HepG2 (cell line): ENCODE data around the gene ZNF217. TPM values are rescaled to one million over a fixed set of nuclear protein-coding genes. Genes with fewer than 3 reads are reported as not detected.
A peak's percentile ranks its signal among the peaks of the same experiment; 100 is the strongest.

Experiments
- AGO2 ChIP-seq: fragments of 200-400 bp; formaldehyde crosslinking; optimal IDR thresholded peaks from 2 replicates; pipeline ENCODE3; 2017; ENCODE audit warnings: mild to moderate bottlenecking, low read depth, low read length, moderate library complexity
- ARID2 ChIP-seq: sonication (generic); formaldehyde crosslinking; IDR thresholded peaks from 2 replicates; pipeline ENCODE4 v1.8.1; 2022; ENCODE audit warnings: mild to moderate bottlenecking, missing genetic modification reagents, borderline replicate concordance
- EEA1 ChIP-seq: sonication (generic); formaldehyde crosslinking; IDR thresholded peaks from 2 replicates; pipeline ENCODE4 v1.5.1; 2020; ENCODE audit warnings: mild to moderate bottlenecking, missing genetic modification reagents, borderline replicate concordance
- EHMT2 ChIP-seq: fragments of 200-600 bp; sonication (generic); IDR thresholded peaks from 2 replicates; pipeline ENCODE4 v1.7.0; 2017; ENCODE audit warnings: antibody characterized with exemption, low read depth, low read length, borderline replicate concordance
- FOXO1 ChIP-seq: sonication (generic); formaldehyde crosslinking; IDR thresholded peaks from 2 replicates; pipeline ENCODE4 v1.4.0; 2020; ENCODE audit warnings: missing genetic modification reagents
- JUND ChIP-seq: sonication (generic); formaldehyde crosslinking; IDR thresholded peaks from 2 replicates; pipeline ENCODE4 v1.8.0; 2022; ENCODE audit warnings: mild to moderate bottlenecking, missing genetic modification reagents
- KMT2A ChIP-seq: sonication (generic); formaldehyde crosslinking; IDR thresholded peaks from 2 replicates; pipeline ENCODE4 v1.4.0; 2020; ENCODE audit warnings: missing genetic modification reagents
- MTF1 ChIP-seq: sonication (generic); formaldehyde crosslinking; IDR thresholded peaks from 2 replicates; pipeline ENCODE4 v1.5.0; 2020; ENCODE audit warnings: missing genetic modification reagents
- NFKBIZ ChIP-seq: IDR thresholded peaks from 2 replicates; pipeline ENCODE4 v1.6.1; 2018; ENCODE audit warnings: missing genetic modification reagents, missing compliant biosample characterization
- SOX6 ChIP-seq, 2 experiments: fragments of 450-650 bp in 1 of 2; sonication (generic) in 1 of 2; formaldehyde crosslinking in 1 of 2; IDR thresholded peaks; 2 replicates each; pipeline versions ENCODE4 v1.4.0 to v1.6.1; 2017 to 2020; ENCODE audit warnings: antibody characterized with exemption in 1 of 2, mild to moderate bottlenecking in 1 of 2, missing genetic modification reagents in 1 of 2
- ZBTB21 ChIP-seq: sonication (generic); formaldehyde crosslinking; IDR thresholded peaks from 2 replicates; pipeline ENCODE4 v1.4.0; 2020; ENCODE audit warnings: missing genetic modification reagents
- ZFP62 ChIP-seq: sonication (generic); formaldehyde crosslinking; IDR thresholded peaks from 2 replicates; pipeline ENCODE4 v1.4.0; 2020; ENCODE audit warnings: missing genetic modification reagents
- ZKSCAN8 ChIP-seq: IDR thresholded peaks from 2 replicates; pipeline ENCODE4 v1.6.1; 2016; ENCODE audit warnings: borderline replicate concordance, missing genetic modification reagents, missing compliant biosample characterization
- ZNF17 ChIP-seq: sonication (generic); formaldehyde crosslinking; IDR thresholded peaks from 2 replicates; pipeline ENCODE4 v1.5.0; 2020; ENCODE audit warnings: mild to moderate bottlenecking, missing genetic modification reagents
- ZNF501 ChIP-seq: sonication (generic); formaldehyde crosslinking; IDR thresholded peaks from 2 replicates; pipeline ENCODE4 v1.5.1; 2020; ENCODE audit warnings: mild to moderate bottlenecking, moderate library complexity, missing genetic modification reagents
- ZNF720 ChIP-seq: sonication (generic); formaldehyde crosslinking; IDR thresholded peaks from 2 replicates; pipeline ENCODE4 v1.4.0; 2020; ENCODE audit warnings: missing genetic modification reagents
- ZNF782 ChIP-seq: sonication (generic); formaldehyde crosslinking; IDR thresholded peaks from 2 replicates; pipeline ENCODE4 v1.4.0; 2020; ENCODE audit warnings: missing genetic modification reagents, mild to moderate bottlenecking, borderline replicate concordance
- ZNF790 ChIP-seq: sonication (generic); formaldehyde crosslinking; IDR thresholded peaks from 2 replicates; pipeline ENCODE4 v1.8.0; 2022; ENCODE audit warnings: missing genetic modification reagents, mild to moderate bottlenecking, borderline replicate concordance
- ZNF83 ChIP-seq: sonication (generic); formaldehyde crosslinking; IDR thresholded peaks from 2 replicates; pipeline ENCODE4 v1.4.0; 2020; ENCODE audit warnings: missing genetic modification reagents, mild to moderate bottlenecking, borderline replicate concordance
- polyA plus RNA-seq, 8 experiments: library from polyadenylated mRNA; depleted of rRNA in 3 of 8; stranded (reverse) in 7 of 8; unstranded in 1 of 8; fragments of >200 nt; fragmentation: Illumina TruSeq in 4 of 8; extraction: Trizol in 4 of 8; gene quantifications; 2 replicates each; pipeline versions ENCODE4 v1.2.1 to v1.2.3, GENCODE V29; 2011 to 2016; ENCODE audit warnings: low read depth in 4 of 8, missing spikeins in 1 of 8, mixed read lengths in 1 of 8; ENCODE audit not compliant: insufficient read depth in 1 of 8
- total RNA-seq, 5 experiments: library from RNA; depleted of rRNA; stranded (reverse); fragments of >200 nt; fragmentation: Illumina TruSeq; extraction: Trizol; gene quantifications; 2 replicates each; pipeline ENCODE4 v1.2.3, GENCODE V29; 2016; ENCODE audit warnings: low read depth in 1 of 5
- TF ChIP-seq, protein P1 (sequence below): sonication (generic); IDR thresholded peaks from 2 replicates; pipeline ENCODE4 v1.6.1; 2016; ENCODE audit warnings: low read depth, borderline replicate concordance
- TF ChIP-seq, protein P2 (sequence below): IDR thresholded peaks from 2 replicates; pipeline ENCODE4 v1.6.1; 2012; ENCODE audit warnings: low read length, improper control_type of control experiment
- TF ChIP-seq, protein P3 (sequence below): sonication (generic); formaldehyde crosslinking; IDR thresholded peaks from 2 replicates; pipeline ENCODE4 v1.8.1; 2023; ENCODE audit warnings: mild to moderate bottlenecking, moderate library complexity, missing genetic modification reagents
- TF ChIP-seq, protein P4 (sequence below): sonication (generic); formaldehyde crosslinking; IDR thresholded peaks from 2 replicates; pipeline ENCODE4 v1.4.0; 2020; ENCODE audit warnings: missing genetic modification reagents

Gene ZNF217
- total and polyA plus RNA-seq, 2 of the 13 experiments (the other 11 are each of a cell fraction or from before 2014, with no cell fraction given), result 22.3 to 29.8 TPM

DNA sequence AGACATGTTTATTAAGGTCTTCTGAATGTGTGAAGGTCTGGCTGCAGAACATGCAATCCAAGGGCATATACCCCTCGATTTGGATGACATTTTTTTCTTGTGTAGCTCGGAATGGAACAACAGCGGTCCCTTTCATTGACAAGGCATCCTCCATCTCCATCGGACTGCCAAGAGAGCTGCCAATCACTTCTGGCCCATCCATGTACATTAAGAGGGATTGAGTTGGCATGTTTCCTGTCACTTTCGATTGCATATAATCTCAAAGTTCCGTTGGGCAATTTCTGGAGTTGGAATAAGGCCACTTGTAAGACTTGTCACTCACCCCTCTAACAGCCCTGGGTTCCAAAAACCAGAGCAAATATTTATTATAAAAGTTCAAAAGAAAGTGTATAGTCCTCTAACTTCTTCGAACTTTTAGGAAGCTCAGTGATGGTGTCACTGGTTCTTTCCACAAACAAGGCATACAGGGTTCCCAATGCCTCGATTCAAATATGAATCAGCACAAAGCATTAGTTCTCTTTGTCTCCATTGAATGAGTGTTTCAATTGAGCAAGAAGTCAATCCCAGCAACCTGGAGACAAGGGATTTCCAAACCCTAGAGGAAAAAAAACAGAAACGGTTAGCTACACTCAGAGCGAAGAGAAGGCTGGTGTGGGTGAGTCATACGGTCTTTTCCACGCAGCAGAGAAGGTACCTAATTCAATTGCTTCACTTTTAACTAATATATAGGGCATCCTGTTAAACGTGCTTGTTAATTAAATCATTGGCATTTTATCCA lies 10.9 kb downstream of the ZNF217 start (continued):
- TF ChIP-seq ZBTB21 (CRISPR knock-in tag) (0 out of 2 replicates have a peak, but pooled peaks have one; percentile 14), SOX6 (IDR thresholded peaks at IDR 0.05) (no peak), SOX6 (CRISPR knock-in tag; IDR thresholded peaks at IDR 0.05) (peak; percentile 72; the same call in 1 of the 2 replicates), EEA1 (CRISPR knock-in tag) (no peak), EHMT2 (0 out of 2 replicates have a peak, but pooled peaks have one; percentile 31), ZNF83 (no peak), MTF1 (no peak), ZFP62 (no peak), ZKSCAN8 (no peak), ZNF790 (CRISPR knock-in tag) (no peak), KMT2A (CRISPR knock-in tag) (no peak), FOXO1 (CRISPR knock-in tag) (no peak), AGO2 (no peak), ZNF17 (CRISPR knock-in tag) (no peak), ARID2 (no peak), ZNF501 (CRISPR knock-in tag) (no peak), ZNF720 (CRISPR knock-in tag) (no peak), NFKBIZ (CRISPR knock-in tag) (no peak), JUND (CRISPR knock-in tag) (no peak), ZNF782 (CRISPR knock-in tag) (no peak)
- TF ChIP-seq, protein P1, sequence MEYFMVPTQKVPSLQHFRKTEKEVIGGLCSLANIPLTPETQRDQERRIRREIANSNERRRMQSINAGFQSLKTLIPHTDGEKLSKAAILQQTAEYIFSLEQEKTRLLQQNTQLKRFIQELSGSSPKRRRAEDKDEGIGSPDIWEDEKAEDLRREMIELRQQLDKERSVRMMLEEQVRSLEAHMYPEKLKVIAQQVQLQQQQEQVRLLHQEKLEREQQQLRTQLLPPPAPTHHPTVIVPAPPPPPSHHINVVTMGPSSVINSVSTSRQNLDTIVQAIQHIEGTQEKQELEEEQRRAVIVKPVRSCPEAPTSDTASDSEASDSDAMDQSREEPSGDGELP, result no peak
- TF ChIP-seq, protein P2, sequence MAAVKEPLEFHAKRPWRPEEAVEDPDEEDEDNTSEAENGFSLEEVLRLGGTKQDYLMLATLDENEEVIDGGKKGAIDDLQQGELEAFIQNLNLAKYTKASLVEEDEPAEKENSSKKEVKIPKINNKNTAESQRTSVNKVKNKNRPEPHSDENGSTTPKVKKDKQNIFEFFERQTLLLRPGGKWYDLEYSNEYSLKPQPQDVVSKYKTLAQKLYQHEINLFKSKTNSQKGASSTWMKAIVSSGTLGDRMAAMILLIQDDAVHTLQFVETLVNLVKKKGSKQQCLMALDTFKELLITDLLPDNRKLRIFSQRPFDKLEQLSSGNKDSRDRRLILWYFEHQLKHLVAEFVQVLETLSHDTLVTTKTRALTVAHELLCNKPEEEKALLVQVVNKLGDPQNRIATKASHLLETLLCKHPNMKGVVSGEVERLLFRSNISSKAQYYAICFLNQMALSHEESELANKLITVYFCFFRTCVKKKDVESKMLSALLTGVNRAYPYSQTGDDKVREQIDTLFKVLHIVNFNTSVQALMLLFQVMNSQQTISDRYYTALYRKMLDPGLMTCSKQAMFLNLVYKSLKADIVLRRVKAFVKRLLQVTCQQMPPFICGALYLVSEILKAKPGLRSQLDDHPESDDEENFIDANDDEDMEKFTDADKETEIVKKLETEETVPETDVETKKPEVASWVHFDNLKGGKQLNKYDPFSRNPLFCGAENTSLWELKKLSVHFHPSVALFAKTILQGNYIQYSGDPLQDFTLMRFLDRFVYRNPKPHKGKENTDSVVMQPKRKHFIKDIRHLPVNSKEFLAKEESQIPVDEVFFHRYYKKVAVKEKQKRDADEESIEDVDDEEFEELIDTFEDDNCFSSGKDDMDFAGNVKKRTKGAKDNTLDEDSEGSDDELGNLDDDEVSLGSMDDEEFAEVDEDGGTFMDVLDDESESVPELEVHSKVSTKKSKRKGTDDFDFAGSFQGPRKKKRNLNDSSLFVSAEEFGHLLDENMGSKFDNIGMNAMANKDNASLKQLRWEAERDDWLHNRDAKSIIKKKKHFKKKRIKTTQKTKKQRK, result no peak
- TF ChIP-seq, protein P3, sequence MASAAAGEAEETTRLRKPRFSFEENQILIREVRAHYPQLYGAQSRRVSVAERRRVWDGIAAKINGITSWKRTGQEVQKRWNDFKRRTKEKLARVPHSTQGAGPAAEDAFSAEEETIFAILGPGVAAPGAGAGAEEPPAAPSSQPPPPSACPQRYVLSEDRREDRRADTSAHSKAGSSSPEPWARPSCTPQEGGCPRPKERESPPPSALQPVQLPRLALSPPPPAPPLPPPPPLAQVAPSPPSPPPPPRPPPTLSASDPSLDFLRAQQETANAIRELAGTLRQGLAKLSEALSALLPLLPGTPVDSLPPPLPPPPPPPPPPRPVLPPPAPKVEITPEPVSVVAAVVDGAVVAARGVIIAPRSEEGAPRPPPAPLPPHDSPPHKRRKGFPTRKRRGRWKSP (CRISPR knock-in tag), result 0 out of 2 replicates have a peak, but pooled peaks have one; percentile 24
- TF ChIP-seq, protein P4, sequence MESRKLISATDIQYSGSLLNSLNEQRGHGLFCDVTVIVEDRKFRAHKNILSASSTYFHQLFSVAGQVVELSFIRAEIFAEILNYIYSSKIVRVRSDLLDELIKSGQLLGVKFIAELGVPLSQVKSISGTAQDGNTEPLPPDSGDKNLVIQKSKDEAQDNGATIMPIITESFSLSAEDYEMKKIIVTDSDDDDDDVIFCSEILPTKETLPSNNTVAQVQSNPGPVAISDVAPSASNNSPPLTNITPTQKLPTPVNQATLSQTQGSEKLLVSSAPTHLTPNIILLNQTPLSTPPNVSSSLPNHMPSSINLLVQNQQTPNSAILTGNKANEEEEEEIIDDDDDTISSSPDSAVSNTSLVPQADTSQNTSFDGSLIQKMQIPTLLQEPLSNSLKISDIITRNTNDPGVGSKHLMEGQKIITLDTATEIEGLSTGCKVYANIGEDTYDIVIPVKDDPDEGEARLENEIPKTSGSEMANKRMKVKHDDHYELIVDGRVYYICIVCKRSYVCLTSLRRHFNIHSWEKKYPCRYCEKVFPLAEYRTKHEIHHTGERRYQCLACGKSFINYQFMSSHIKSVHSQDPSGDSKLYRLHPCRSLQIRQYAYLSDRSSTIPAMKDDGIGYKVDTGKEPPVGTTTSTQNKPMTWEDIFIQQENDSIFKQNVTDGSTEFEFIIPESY (CRISPR knock-in tag), result no peak
